SK-N-SH (cell line): Measurements from ENCODE around the gene SLC35B3. TPM values are rescaled to one million over a fixed set of nuclear protein-coding genes. Genes with fewer than 3 reads are reported as not detected.

Experiments used
- CTCF ChIA-PET: fragments of 300-600, 350-600 bp; formaldehyde crosslinking; extraction: SDS; loops from one replicate; lab custom pipeline; 2021; lab: Yijun Ruan, JAX
- POLR2A ChIA-PET: fragments of 350-600 bp; sonication (Branson Sonifier 250); formaldehyde crosslinking; extraction: SDS; loops from one replicate; lab custom pipeline; 2020; ENCODE audit warnings: antibody characterized with exemption, inconsistent platforms; lab: Yijun Ruan, JAX
- DNase-seq: peaks from one replicate; pipeline ENCODE4 v3.0.0; 2012
- H2AFZ ChIP-seq: fragments of 200-600 bp; sonication (generic); 2 replicates; pipeline ENCODE4 v1.8.1; 2016; ENCODE audit warnings: antibody characterized with exemption, mild to moderate bottlenecking, low read depth
- H3F3A ChIP-seq: fragments of 200-600 bp; sonication (generic); replicated peaks from 2 replicates; pipeline ENCODE3; 2016; ENCODE audit warnings: antibody characterized with exemption, mild to moderate bottlenecking; ENCODE audit not compliant: insufficient read depth
- H3K27ac ChIP-seq, 2 experiments: fragments of 200-500 bp in 1 of 2; fragments of 200-600 bp in 1 of 2; sonication (Bioruptor generic) in 1 of 2; sonication (generic), shearing (Covaris generic) in 1 of 2; 2 replicates each; pipeline versions ENCODE4 v1.5.1 to v1.6.1; 2014 to 2016; ENCODE audit warnings: low read depth in 2 of 2, inconsistent platforms in 1 of 2, low read length in 1 of 2, mild to moderate bottlenecking in 1 of 2, mixed read lengths in 1 of 2
- H3K27me3 ChIP-seq: fragments of 200-600 bp; sonication (generic), shearing (Covaris generic); 2 replicates; pipeline ENCODE4 v1.6.1; 2016; ENCODE audit warnings: mixed run types; ENCODE audit not compliant: insufficient read depth
- H3K36me3 ChIP-seq, 2 experiments: fragments of 200-500 bp in 1 of 2; fragments of 200-600 bp in 1 of 2; sonication (Bioruptor generic) in 1 of 2; sonication (generic) in 1 of 2; replicated peaks in 1 of 2; 2 replicates each; pipeline versions ENCODE3 to v1.5.1; 2014 to 2016; ENCODE audit warnings: low read length in 1 of 2, mild to moderate bottlenecking in 1 of 2; ENCODE audit not compliant: insufficient read depth in 2 of 2, control insufficient read depth in 1 of 2
- H3K4me1 ChIP-seq, 2 experiments: fragments of 200-500 bp in 1 of 2; fragments of 200-600 bp in 1 of 2; sonication (Bioruptor generic) in 1 of 2; sonication (generic), shearing (Covaris generic) in 1 of 2; 2 replicates each; pipeline versions ENCODE4 v1.5.1 to v1.6.1; 2014 to 2016; ENCODE audit warnings: low read depth in 1 of 2, low read length in 1 of 2, mixed run types in 1 of 2; ENCODE audit not compliant: insufficient read depth in 2 of 2, control insufficient read depth in 1 of 2
- H3K4me2 ChIP-seq: fragments of 200-600 bp; sonication (generic), shearing (Covaris generic); 2 replicates; pipeline ENCODE4 v1.6.1; 2017; ENCODE audit warnings: mixed run types
- H3K4me3 ChIP-seq, 2 experiments: fragments of 200-500 bp in 1 of 2; fragments of 200-600 bp in 1 of 2; sonication (Bioruptor generic) in 1 of 2; sonication (generic), shearing (Covaris generic) in 1 of 2; 2 replicates each; pipeline versions ENCODE4 v1.5.1 to v1.8.1; 2014 to 2016; ENCODE audit warnings: low read depth in 2 of 2, inconsistent platforms in 1 of 2, low read length in 1 of 2, mild to moderate bottlenecking in 1 of 2, mixed read lengths in 1 of 2, moderate library complexity in 1 of 2
- H3K79me2 ChIP-seq: fragments of 200-600 bp; sonication (generic); 2 replicates; pipeline ENCODE4 v1.8.1; 2017; ENCODE audit warnings: mild to moderate bottlenecking; ENCODE audit not compliant: insufficient read depth
- H3K9ac ChIP-seq: fragments of 200-600 bp; sonication (generic); 2 replicates; pipeline ENCODE4 v1.6.1; 2017; ENCODE audit warnings: mixed run types
- H3K9me2 ChIP-seq: fragments of 200-600 bp; sonication (generic); 2 replicates; pipeline ENCODE4 v1.6.1; 2017; ENCODE audit warnings: mixed run types
- H3K9me3 ChIP-seq: fragments of 200-600 bp; sonication (generic); 2 replicates; pipeline ENCODE4 v1.6.1; 2017; ENCODE audit warnings: mixed run types, mild to moderate bottlenecking, moderate library complexity
- H4K20me1 ChIP-seq: fragments of 200-600 bp; sonication (generic); 2 replicates; pipeline ENCODE4 v1.6.1; 2017; ENCODE audit warnings: mild to moderate bottlenecking, mixed run types; ENCODE audit not compliant: insufficient read depth
- CHD2 ChIP-seq: fragments of 150-350 bp; IDR thresholded peaks from 2 replicates; pipeline ENCODE4 v1.6.1; 2018; ENCODE audit warnings: low read length; ENCODE audit not compliant: partially characterized antibody
- ELF1 ChIP-seq: IDR thresholded peaks from 2 replicates; pipeline ENCODE4 v1.4.0; 2012
- FOXJ3 ChIP-seq: sonication (generic); formaldehyde crosslinking; IDR thresholded peaks from 2 replicates; pipeline ENCODE4 v1.5.1; 2020; ENCODE audit warnings: mild to moderate bottlenecking, missing genetic modification reagents
- GABPA ChIP-seq: IDR thresholded peaks from 2 replicates; pipeline ENCODE4 v1.4.0; 2012; ENCODE audit warnings: low read depth, mild to moderate bottlenecking
- GATA2 ChIP-seq: sonication (generic); formaldehyde crosslinking; IDR thresholded peaks from 2 replicates; pipeline ENCODE4 v1.5.0; 2020; ENCODE audit warnings: mild to moderate bottlenecking, missing genetic modification reagents
- MAX ChIP-seq: IDR thresholded peaks from 2 replicates; pipeline ENCODE4 v1.4.0; 2012; ENCODE audit warnings: low read depth
- MEF2A ChIP-seq: IDR thresholded peaks from 2 replicates; pipeline ENCODE4 v1.4.0; 2012; ENCODE audit warnings: low read depth, borderline replicate concordance
- MXI1 ChIP-seq: IDR thresholded peaks from 2 replicates; pipeline ENCODE4 v1.6.1; 2012; ENCODE audit warnings: mild to moderate bottlenecking, low read depth, low read length, improper control_type of control experiment
- NRF1 ChIP-seq: IDR thresholded peaks from 2 replicates; pipeline ENCODE4 v1.6.1; 2012; ENCODE audit warnings: low read depth, mild to moderate bottlenecking, low read length
- RCOR1 ChIP-seq: fragments of 150-350 bp; IDR thresholded peaks from 2 replicates; pipeline ENCODE4 v1.6.1; 2017; ENCODE audit warnings: antibody characterized with exemption, low read length
- RFX5 ChIP-seq: IDR thresholded peaks from 2 replicates; pipeline ENCODE4 v1.6.1; 2012; ENCODE audit warnings: mild to moderate bottlenecking, improper control_type of control experiment, low read length
- RXRA ChIP-seq: IDR thresholded peaks from 2 replicates; pipeline ENCODE4 v1.4.0; 2012; ENCODE audit warnings: low read depth, mild to moderate bottlenecking, borderline replicate concordance
- SMC3 ChIP-seq: IDR thresholded peaks from 2 replicates; pipeline ENCODE4 v1.6.1; 2012; ENCODE audit warnings: low read depth, low read length, improper control_type of control experiment
- TAF1 ChIP-seq: IDR thresholded peaks from 2 replicates; pipeline ENCODE4 v1.6.1; 2012; ENCODE audit warnings: low read depth, mild to moderate bottlenecking, low read length, moderate library complexity, borderline replicate concordance
- TEAD4 ChIP-seq: IDR thresholded peaks from 2 replicates; pipeline ENCODE4 v1.4.0; 2012; ENCODE audit warnings: mild to moderate bottlenecking, borderline replicate concordance; ENCODE audit not compliant: insufficient read depth
- USF2 ChIP-seq: fragments of 150-350 bp; IDR thresholded peaks from 2 replicates; pipeline ENCODE4 v1.6.1; 2017; ENCODE audit warnings: antibody characterized with exemption, low read length, low read depth, borderline replicate concordance
- YY1 ChIP-seq: IDR thresholded peaks from 2 replicates; pipeline ENCODE4 v1.4.0; 2012; ENCODE audit warnings: low read depth, mild to moderate bottlenecking
- ZBTB33 ChIP-seq: IDR thresholded peaks from 2 replicates; pipeline ENCODE4 v1.4.0; 2012; ENCODE audit warnings: low read depth, borderline replicate concordance
- WGBS: methylation state at CpG from one replicate; pipeline ENCODE4 v1.1.6; 2017; ENCODE audit warnings: low lambda C conversion rate; 5-methylcytosine and 5-hydroxymethylcytosine counted together
- polyA plus RNA-seq, 3 experiments: library from polyadenylated mRNA; depleted of rRNA; stranded (reverse); fragments of >200 nt; gene quantifications; 2 replicates each; pipeline ENCODE4 v1.2.3, GENCODE V29; 2012
- TF ChIP-seq, protein P1 (sequence below): IDR thresholded peaks from 2 replicates; pipeline ENCODE4 v1.4.0; 2012; ENCODE audit warnings: low read depth, borderline replicate concordance
- TF ChIP-seq, protein P2 (sequence below): IDR thresholded peaks from 2 replicates; pipeline ENCODE4; 2012
- TF ChIP-seq, protein P3 (sequence below): fragments of 200-600 bp; sonication (generic); IDR thresholded peaks from 2 replicates; pipeline ENCODE4 v1.6.1; 2017; ENCODE audit warnings: antibody characterized with exemption, mild to moderate bottlenecking, moderate library complexity

The SLC35B3 gene
- polyA plus RNA-seq, 1 of the 3 experiments (the other 2 are of a cell fraction) = 11.0 TPM

DNA sequence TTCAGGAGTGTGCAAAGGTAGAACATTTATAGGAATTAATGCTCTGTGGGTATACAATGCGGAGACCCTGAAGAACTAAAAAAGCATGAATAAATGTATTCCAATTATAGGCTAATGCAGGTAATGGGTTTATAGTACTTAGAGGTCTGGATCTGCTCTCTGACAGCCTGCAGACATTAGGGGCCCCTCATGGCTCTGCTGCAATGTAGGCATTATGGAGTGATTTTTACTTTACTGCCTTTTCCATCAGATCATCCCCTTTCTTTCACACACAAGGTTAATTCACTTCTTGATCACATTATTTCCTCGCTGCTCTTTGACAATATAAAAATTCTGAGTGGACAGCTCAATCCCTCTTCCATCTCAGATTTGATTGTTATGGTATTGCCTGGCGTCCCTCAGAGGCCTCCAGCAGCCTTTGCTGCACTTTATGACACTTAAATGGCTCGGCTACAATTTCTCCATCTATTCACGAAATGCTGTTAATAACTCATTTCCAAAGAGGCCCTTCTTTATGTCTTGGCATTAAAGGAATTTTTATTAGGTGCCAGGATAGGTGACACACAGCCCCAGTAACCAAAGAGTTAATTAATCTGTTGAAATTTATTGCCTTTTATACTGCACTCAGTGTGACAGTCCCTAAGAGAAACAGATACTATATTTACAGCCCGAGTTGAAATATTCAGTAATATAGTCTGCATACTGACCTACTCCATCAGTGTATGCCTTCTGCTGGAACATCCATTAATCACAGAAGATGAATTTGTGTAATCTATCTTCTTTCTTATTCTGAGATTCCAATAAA is 33.4 kb upstream of the SLC35B3 start:
- Histone ChIP-seq H3K9me2 (no peaks in the 10 kb centered on the region), H3F3A (no peaks in the 10 kb centered on the region), H2AFZ (no peak overlapping the region), H3K9ac (no peak overlapping the region), H3K36me3 (no peaks in the 10 kb centered on the region), H3K27ac (no peak overlapping the region), H3K4me1 (no peaks in the 10 kb centered on the region), H3K9me3 (no peaks in the 10 kb centered on the region), H4K20me1 (no peaks in the 10 kb centered on the region), H3K27me3 (no peaks in the 10 kb centered on the region), H3K4me3 (no peak overlapping the region), H3K4me2 (no peak overlapping the region), H3K79me2 (no peaks in the 10 kb centered on the region)
- ChIA-PET POLR2A (no interaction called here), CTCF (no interaction called here)
- no peak for DNase-seq
- 25% methylated on average over 6 of the region's 6 CpGs for WGBS
- TF ChIP-seq NRF1 = no peak
- TF ChIP-seq TAF1 = no peak
- no peak for TF ChIP-seq GABPA
- no peak for TF ChIP-seq FOXJ3
- TF ChIP-seq RCOR1 = no peak
- no peak for TF ChIP-seq TEAD4
- TF ChIP-seq, protein P1, sequence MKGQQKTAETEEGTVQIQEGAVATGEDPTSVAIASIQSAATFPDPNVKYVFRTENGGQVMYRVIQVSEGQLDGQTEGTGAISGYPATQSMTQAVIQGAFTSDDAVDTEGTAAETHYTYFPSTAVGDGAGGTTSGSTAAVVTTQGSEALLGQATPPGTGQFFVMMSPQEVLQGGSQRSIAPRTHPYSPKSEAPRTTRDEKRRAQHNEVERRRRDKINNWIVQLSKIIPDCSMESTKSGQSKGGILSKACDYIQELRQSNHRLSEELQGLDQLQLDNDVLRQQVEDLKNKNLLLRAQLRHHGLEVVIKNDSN = no peak
- no peak for TF ChIP-seq ZBTB33
- no peak for TF ChIP-seq GATA2 (CRISPR knock-in tag)
- TF ChIP-seq MEF2A = no peak
- TF ChIP-seq RFX5 = no peak
- no peak for TF ChIP-seq ELF1
- TF ChIP-seq SMC3 = no peak
- no peak for TF ChIP-seq USF2

DNA sequence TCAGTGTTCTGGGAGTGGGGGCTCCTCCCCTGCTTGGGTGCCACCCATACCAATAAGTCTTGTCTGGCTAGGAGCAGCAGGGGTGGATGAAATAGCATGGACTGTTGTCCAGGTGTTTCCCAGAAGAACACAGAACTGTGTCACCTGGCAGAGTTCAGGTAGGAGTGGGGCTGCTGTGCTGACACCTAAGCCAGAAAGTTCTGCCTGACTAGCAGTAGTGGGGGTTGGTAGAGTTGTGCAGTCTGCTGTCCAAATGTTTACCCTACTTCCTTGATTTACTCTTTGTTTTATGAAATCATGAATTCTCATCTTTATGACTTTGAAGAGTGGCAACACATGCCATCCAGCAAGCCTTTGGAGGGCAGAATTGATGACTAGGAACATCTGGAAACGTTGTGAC is 27.3 kb upstream of the SLC35B3 start:
- ChIA-PET CTCF (no interaction called here), POLR2A (no interaction called here)
- H3K9me2 ChIP-seq = no peaks in the 10 kb centered on the region
- H3K9ac ChIP-seq = no peak overlapping the region
- no peaks in the 10 kb centered on the region for H3K4me1 ChIP-seq
- H3K36me3 ChIP-seq = no peaks in the 10 kb centered on the region
- no peaks in the 10 kb centered on the region for H4K20me1 ChIP-seq
- no peak overlapping the region for H2AFZ ChIP-seq
- no peak overlapping the region for H3K27ac ChIP-seq
- H3K4me3 ChIP-seq = no peak overlapping the region
- H3K9me3 ChIP-seq = no peaks in the 10 kb centered on the region
- no peak for DNase-seq
- H3F3A ChIP-seq = no peaks in the 10 kb centered on the region
- no peaks in the 10 kb centered on the region for H3K79me2 ChIP-seq
- H3K27me3 ChIP-seq = no peaks in the 10 kb centered on the region
- no peak overlapping the region for H3K4me2 ChIP-seq
- 0% methylated on average over 1 of the region's 1 CpG for WGBS
- TF ChIP-seq, protein P2, sequence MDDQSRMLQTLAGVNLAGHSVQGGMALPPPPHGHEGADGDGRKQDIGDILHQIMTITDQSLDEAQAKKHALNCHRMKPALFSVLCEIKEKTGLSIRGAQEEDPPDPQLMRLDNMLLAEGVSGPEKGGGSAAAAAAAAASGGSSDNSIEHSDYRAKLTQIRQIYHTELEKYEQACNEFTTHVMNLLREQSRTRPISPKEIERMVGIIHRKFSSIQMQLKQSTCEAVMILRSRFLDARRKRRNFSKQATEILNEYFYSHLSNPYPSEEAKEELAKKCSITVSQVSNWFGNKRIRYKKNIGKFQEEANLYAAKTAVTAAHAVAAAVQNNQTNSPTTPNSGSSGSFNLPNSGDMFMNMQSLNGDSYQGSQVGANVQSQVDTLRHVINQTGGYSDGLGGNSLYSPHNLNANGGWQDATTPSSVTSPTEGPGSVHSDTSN = no peak
- TF ChIP-seq MAX (no peak), RXRA (no peak), MXI1 (no peak), YY1 (no peak), CHD2 (no peak)
- TF ChIP-seq, protein P3, sequence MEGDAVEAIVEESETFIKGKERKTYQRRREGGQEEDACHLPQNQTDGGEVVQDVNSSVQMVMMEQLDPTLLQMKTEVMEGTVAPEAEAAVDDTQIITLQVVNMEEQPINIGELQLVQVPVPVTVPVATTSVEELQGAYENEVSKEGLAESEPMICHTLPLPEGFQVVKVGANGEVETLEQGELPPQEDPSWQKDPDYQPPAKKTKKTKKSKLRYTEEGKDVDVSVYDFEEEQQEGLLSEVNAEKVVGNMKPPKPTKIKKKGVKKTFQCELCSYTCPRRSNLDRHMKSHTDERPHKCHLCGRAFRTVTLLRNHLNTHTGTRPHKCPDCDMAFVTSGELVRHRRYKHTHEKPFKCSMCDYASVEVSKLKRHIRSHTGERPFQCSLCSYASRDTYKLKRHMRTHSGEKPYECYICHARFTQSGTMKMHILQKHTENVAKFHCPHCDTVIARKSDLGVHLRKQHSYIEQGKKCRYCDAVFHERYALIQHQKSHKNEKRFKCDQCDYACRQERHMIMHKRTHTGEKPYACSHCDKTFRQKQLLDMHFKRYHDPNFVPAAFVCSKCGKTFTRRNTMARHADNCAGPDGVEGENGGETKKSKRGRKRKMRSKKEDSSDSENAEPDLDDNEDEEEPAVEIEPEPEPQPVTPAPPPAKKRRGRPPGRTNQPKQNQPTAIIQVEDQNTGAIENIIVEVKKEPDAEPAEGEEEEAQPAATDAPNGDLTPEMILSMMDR = no peak
- TF ChIP-seq, protein P1 = no peak
